T-helper 2 cell treated with Interferon-gamma antibody and Interleukin-4, amounts not matched to agents 5 μg/mL and 100 μg/mL, for 36 hours (primary cell): Measurements from ENCODE around the gene PAPPA.

ENCODE experiments used
- DNase-seq: peaks from one replicate; pipeline ENCODE4 v3.0.0; 2021; ENCODE audit warnings: low spot score
- H3K27ac Mint-ChIP-seq: one replicate; pipeline ENCODE4 v1.8.0; 2021; ENCODE audit warnings: mild to moderate bottlenecking, mixed read lengths
- H3K27me3 Mint-ChIP-seq: one replicate; pipeline ENCODE4 v1.8.0; 2021; ENCODE audit warnings: low read depth, mixed read lengths
- H3K36me3 Mint-ChIP-seq: one replicate; pipeline ENCODE4 v1.8.0; 2021; ENCODE audit warnings: low read depth, mixed read lengths
- H3K4me1 Mint-ChIP-seq: one replicate; pipeline ENCODE4 v1.8.0; 2021; ENCODE audit warnings: low read depth, mixed read lengths
- H3K4me3 Mint-ChIP-seq: one replicate; pipeline ENCODE4 v1.8.0; 2022; ENCODE audit warnings: mild to moderate bottlenecking, moderate library complexity, mixed read lengths
- H3K9me3 Mint-ChIP-seq: one replicate; pipeline ENCODE4 v1.8.0; 2021; ENCODE audit warnings: mixed read lengths

The PAPPA gene

DNA sequence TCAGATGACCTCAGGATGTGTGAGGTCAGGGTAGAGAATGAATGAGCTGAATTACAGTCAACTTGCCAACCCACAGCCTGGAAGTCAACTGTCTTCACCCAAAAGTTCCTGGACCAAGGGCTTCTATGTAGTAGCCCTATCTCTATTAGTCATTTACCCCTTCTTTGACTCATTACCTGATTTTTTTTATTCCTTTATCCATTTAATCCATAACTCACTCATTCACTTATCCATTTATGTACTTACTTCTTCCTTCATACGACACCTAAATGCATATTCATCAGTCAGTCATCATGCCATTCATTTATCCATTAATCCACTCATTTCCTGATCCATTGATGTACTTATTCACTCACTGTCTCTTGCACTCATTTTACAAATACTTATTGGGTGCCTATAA, 212.7 kb downstream of the PAPPA start:
- Mint-ChIP-seq H3K27ac (no peak overlapping the region), H3K36me3 (no peaks in the 10 kb centered on the region), H3K27me3 (no peaks in the 10 kb centered on the region), H3K4me1 (no peaks in the 10 kb centered on the region), H3K4me3 (no peak overlapping the region), H3K9me3 (no peaks in the 10 kb centered on the region)
- no peak for DNase-seq

GRCh38 chr9:116368680-116369079, 215.1 kb downstream of the PAPPA start:
- Mint-ChIP-seq H3K4me3 (no peak overlapping the region), H3K27ac (no peak overlapping the region), H3K36me3 (no peaks in the 10 kb centered on the region), H3K27me3 (no peaks in the 10 kb centered on the region), H3K4me1 (no peaks in the 10 kb centered on the region), H3K9me3 (no peaks in the 10 kb centered on the region)
- DNase-seq = no peak

DNA sequence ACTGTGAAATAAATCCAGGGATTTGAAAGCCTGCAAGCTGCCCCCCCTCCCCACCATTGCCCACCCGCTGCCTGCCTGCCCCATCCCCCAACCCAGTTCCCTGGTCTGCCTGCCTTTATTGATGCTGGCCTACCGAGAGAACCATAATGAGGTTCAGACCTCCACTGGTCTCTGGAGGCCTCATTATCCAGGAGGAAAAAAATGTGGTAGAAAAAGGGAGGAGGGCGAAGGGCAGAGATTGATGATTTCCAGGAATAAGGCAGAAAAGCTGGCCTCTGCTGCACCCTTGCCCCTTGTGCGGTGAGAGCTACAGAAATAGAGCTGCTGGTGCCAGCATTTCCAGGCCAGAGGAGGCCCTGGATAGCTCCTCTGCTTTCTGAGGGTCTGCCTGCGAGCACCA, 216.1 kb downstream of the PAPPA start:
- Mint-ChIP-seq H3K27ac (no peak overlapping the region), H3K36me3 (no peaks in the 10 kb centered on the region), H3K4me3 (no peak overlapping the region), H3K4me1 (no peaks in the 10 kb centered on the region), H3K27me3 (no peaks in the 10 kb centered on the region), H3K9me3 (no peaks in the 10 kb centered on the region)
- no peak for DNase-seq

DNA sequence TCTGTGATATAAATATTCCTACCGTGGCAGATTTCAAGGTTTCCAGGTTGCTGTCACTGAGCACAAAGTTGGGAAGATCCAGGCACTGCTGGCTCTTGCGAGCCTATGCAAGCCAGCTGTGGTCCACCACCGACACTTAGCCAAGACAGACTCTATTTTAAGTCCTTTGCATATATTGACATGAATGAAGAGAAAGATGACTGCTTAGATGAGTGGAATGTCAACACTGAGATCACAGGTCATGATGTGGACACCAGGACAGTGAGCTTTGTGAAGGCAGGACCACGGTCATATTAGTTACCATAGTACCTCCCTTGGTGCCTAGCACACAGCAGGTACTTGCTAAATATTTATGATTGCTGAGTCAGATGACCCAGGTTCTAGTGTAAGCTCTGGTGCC, 217.0 kb downstream of the PAPPA start:
- DNase-seq = no peak
- H3K9me3 Mint-ChIP-seq = no peaks in the 10 kb centered on the region
- no peak overlapping the region for H3K27ac Mint-ChIP-seq
- H3K4me1 Mint-ChIP-seq = no peaks in the 10 kb centered on the region
- no peaks in the 10 kb centered on the region for H3K27me3 Mint-ChIP-seq
- H3K36me3 Mint-ChIP-seq = no peaks in the 10 kb centered on the region
- H3K4me3 Mint-ChIP-seq = no peak overlapping the region

- Mint-ChIP-seq H3K4me1 (no peaks in the 10 kb centered on the region), H3K27me3 (no peaks in the 10 kb centered on the region), H3K9me3 (no peaks in the 10 kb centered on the region), H3K4me3 (no peak overlapping the region), H3K36me3 (no peaks in the 10 kb centered on the region), H3K27ac (no peak overlapping the region)
- no peak for DNase-seq
Observed at GRCh38 chr9:116372081-116372673, 218.6 kb downstream of the PAPPA start.

- Mint-ChIP-seq H3K27me3 (no peaks in the 10 kb centered on the region), H3K36me3 (no peaks in the 10 kb centered on the region), H3K4me3 (no peak overlapping the region), H3K4me1 (no peaks in the 10 kb centered on the region), H3K27ac (no peak overlapping the region), H3K9me3 (no peaks in the 10 kb centered on the region)
- no peak for DNase-seq
Observed at GRCh38 chr9:116372786-116373185, 219.2 kb downstream of the PAPPA start.

- no peaks in the 10 kb centered on the region for H3K27me3 Mint-ChIP-seq
- H3K9me3 Mint-ChIP-seq = no peaks in the 10 kb centered on the region
- no peaks in the 10 kb centered on the region for H3K36me3 Mint-ChIP-seq
- DNase-seq = no peak
- H3K4me3 Mint-ChIP-seq = no peak overlapping the region
- no peak overlapping the region for H3K27ac Mint-ChIP-seq
- H3K4me1 Mint-ChIP-seq = no peaks in the 10 kb centered on the region
Observed at GRCh38 chr9:116377179-116377798, 223.7 kb downstream of the PAPPA start.

- Mint-ChIP-seq H3K4me1 (no peaks in the 10 kb centered on the region), H3K36me3 (no peaks in the 10 kb centered on the region), H3K27ac (no peak overlapping the region), H3K9me3 (no peaks in the 10 kb centered on the region), H3K4me3 (no peak overlapping the region), H3K27me3 (no peaks in the 10 kb centered on the region)
- DNase-seq = no peak
Observed at GRCh38 chr9:116378873-116379272, 225.3 kb downstream of the PAPPA start.

DNA sequence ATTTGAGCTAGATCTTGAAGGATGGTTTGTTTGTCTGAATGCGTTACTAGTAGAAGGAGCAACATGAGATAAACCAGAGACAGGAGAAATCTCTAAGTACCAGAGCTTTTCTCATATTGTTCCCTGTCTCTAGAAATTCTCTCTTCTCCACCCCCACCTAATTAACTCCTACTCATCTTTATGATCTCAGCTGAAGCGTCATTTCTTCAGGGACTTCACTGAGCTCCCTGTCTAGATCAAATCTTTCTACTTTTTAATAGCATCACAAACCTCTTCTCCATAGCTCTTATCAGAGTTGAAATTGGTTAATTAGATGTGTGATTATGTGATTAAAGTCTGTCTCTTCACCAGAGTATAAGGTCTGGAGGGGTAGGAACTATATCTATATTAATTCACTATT, 226.2 kb downstream of the PAPPA start:
- Mint-ChIP-seq H3K9me3 (no peaks in the 10 kb centered on the region), H3K36me3 (no peaks in the 10 kb centered on the region), H3K4me3 (no peak overlapping the region), H3K4me1 (no peaks in the 10 kb centered on the region), H3K27ac (no peak overlapping the region), H3K27me3 (no peaks in the 10 kb centered on the region)
- DNase-seq = no peak

DNA sequence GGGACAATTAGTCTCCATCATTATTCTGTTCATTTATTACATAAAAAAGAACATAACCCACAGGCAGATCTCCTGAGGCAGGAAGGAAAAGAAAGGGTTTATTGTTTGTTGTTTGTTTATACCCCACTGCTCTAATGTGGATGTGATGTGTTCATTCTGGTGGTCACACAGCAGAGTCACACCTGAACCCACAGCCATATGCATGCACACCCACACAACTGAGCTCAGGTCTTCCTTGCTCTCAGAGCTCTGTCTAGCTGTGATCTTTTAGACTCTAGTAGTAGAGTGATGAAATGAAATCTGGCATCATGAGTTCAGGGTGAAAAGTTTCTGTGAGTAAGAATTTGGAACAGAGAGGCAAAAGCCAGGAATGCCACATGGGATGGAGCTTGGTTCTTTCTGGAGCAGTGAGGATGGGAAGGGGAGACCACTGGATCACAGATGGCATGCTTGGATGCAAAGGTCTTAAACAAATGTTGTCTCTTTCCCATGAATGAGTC, 227.0 kb downstream of the PAPPA start:
- no peak for DNase-seq
- no peaks in the 10 kb centered on the region for H3K9me3 Mint-ChIP-seq
- no peaks in the 10 kb centered on the region for H3K36me3 Mint-ChIP-seq
- no peak overlapping the region for H3K27ac Mint-ChIP-seq
- no peaks in the 10 kb centered on the region for H3K27me3 Mint-ChIP-seq
- no peak overlapping the region for H3K4me3 Mint-ChIP-seq
- H3K4me1 Mint-ChIP-seq = no peaks in the 10 kb centered on the region

GRCh38 chr9:116381350-116381749, 227.8 kb downstream of the PAPPA start:
- no peaks in the 10 kb centered on the region for H3K27me3 Mint-ChIP-seq
- no peaks in the 10 kb centered on the region for H3K36me3 Mint-ChIP-seq
- no peak overlapping the region for H3K27ac Mint-ChIP-seq
- H3K4me1 Mint-ChIP-seq = no peaks in the 10 kb centered on the region
- no peaks in the 10 kb centered on the region for H3K9me3 Mint-ChIP-seq
- no peak for DNase-seq
- H3K4me3 Mint-ChIP-seq = no peak overlapping the region

- no peak for DNase-seq
- Mint-ChIP-seq H3K9me3 (no peaks in the 10 kb centered on the region), H3K4me3 (no peak overlapping the region), H3K4me1 (no peaks in the 10 kb centered on the region), H3K27ac (no peak overlapping the region), H3K27me3 (no peaks in the 10 kb centered on the region), H3K36me3 (no peaks in the 10 kb centered on the region)
Observed at GRCh38 chr9:116382053-116382452, 228.5 kb downstream of the PAPPA start.

DNA sequence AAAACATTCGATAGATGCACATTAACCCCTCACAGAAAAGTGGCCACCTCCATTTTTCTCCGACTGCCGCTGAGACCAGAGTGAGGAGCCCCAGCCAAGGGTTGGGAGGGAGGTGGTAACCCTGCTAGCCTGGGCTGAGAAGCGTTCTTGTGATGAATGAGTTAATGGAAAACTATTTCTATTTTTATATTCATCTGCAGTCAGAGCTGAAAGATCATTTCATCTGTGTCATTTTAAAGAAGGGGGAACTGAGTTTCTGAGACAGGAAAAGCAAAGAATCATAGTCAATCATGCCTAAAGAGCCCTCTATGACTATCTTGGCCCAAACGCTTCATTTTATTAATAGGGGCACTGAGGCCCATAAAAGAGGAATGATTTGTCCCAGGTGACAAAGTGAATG, 229.5 kb downstream of the PAPPA start:
- no peaks in the 10 kb centered on the region for H3K36me3 Mint-ChIP-seq
- H3K4me3 Mint-ChIP-seq = no peak overlapping the region
- no peak overlapping the region for H3K27ac Mint-ChIP-seq
- no peaks in the 10 kb centered on the region for H3K4me1 Mint-ChIP-seq
- H3K27me3 Mint-ChIP-seq = no peaks in the 10 kb centered on the region
- no peaks in the 10 kb centered on the region for H3K9me3 Mint-ChIP-seq
- no peak for DNase-seq

DNA sequence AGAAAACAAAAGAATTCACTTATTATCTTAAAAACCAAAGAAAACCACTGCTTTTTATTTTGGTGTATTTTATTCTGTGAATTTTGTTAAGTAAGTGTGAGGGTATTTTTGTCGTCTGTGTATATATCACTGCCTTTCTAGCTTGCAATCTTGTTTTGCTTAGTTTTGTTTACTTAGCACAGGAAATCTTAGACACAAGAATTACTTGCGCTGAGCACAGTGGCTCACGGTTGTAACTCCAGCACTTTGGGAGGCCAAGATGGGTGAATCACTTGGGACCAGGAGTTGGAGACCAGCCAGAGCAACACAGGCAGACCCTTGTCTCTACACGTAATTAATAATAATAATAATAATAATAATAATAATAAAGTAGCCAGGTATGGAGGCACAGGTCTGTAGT, 230.3 kb downstream of the PAPPA start:
- no peak for DNase-seq
- Mint-ChIP-seq H3K4me3 (no peak overlapping the region), H3K4me1 (no peaks in the 10 kb centered on the region), H3K27me3 (no peaks in the 10 kb centered on the region), H3K27ac (no peak overlapping the region), H3K9me3 (no peaks in the 10 kb centered on the region), H3K36me3 (no peaks in the 10 kb centered on the region)
